Uterus (tissue), 2 donors: ENCODE results near the gene HPSE2.

Experiments used
- CTCF ChIP-seq, 4 experiments: fragments of 200-600 bp in 2 of 4; fragments of 450-650 bp in 2 of 4; sonication (generic) in 2 of 4; IDR thresholded peaks; one replicate each; pipeline ENCODE4 v1.5.1; 2016 to 2019; ENCODE audit warnings: antibody characterized with exemption in 4 of 4, mild to moderate bottlenecking in 2 of 4, moderate library complexity in 1 of 4
- POLR2A ChIP-seq, 2 donors: fragments of 450-650 bp; IDR thresholded peaks; one replicate each; pipeline ENCODE4 v1.6.1; 2016; ENCODE audit warnings: antibody characterized with exemption in 2 of 2, mild to moderate bottlenecking in 1 of 2, moderate library complexity in 1 of 2

DNA sequence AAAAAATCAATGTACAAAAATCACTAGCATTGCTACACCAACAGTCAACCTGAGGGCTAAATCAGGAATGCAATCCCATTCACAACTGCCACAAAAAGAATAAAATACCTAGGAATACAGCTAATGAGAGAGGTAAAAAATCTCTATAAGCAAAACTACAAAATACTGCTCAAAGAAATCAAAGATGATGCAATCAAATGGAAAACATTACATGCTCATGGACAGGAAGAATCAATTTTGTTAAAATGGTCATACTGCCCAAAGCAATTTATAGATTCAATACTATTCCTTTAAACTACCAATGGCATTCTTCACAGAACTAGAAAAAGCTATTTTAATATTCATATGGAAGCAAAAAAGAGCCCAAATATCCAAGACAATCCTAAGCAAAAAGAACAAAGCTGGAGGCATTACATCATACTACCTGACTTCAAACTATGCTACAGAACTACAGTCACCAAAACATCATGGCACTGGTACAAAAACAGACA is 116.3 kb downstream of the HPSE2 start:
- no peak for TF ChIP-seq CTCF (IDR thresholded peaks at IDR 0.05)
- no peak for TF ChIP-seq POLR2A (IDR thresholded peaks at IDR 0.05)
